Measurements from ENCODE around the gene AQP6.

The AQP6 gene

GRCh38 chr12:49955899-49956662 lies 16.7 kb upstream of the AQP6 start:
- DNase-seq (ENCODE audit: low read depth): no peak

- no peak for DNase-seq (ENCODE audit: low read depth)
Observed at GRCh38 chr12:49956663-49957569, 15.8 kb upstream of the AQP6 start.

- no peak for DNase-seq (ENCODE audit: low read depth)
Observed at GRCh38 chr12:49957570-49957967, 15.2 kb upstream of the AQP6 start.

DNA sequence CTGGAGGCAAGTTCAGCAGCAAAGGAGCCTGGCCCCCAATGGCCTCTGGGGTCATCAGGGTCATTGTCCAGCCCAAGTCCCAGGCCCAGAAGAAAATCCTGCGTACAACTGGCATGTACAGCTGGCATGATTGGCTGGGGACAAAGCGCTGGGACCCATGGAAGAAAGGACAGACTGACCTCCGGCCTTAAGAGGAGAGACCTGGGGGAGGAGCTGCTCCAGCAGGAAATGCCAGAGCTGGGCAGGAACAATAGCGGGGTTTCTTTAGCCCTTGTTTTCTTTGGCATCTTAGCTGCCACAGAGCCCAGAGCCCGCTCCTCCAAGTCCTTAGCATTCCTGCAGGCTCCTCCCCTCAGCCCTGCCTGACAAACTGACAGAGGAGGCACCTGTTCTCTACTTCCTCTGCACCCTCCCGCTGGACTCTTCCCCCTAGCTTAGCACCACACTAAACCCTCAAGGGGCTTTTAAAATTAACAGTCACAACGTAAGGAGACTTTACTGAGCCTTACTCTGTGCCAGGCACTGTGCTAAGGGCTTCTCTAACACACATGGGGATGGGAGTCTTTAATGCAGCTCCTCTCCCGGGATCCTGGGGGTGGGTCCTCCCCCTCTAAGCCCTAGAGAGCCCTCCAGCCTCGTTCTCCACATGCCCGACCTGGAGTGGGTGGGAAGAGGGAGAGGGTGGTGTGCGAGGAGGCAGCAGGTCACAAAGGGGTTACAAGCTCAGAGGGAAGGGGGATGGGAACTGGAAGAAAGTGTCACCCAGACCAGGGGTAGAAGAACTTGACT lies 12.9 kb upstream of the AQP6 start:
- DNase-seq (ENCODE audit: low read depth): peak; percentile 73

- no peak for DNase-seq (ENCODE audit: low read depth)
Observed at GRCh38 chr12:49960474-49961110, 12.2 kb upstream of the AQP6 start.

GRCh38 chr12:49961111-49961922 lies 11.4 kb upstream of the AQP6 start, which contains the start of gene AQP5:
TSS of gene AQP5 (plus strand) at chr12:49961872. CDS start at chr12:49962018, 146 bp downstream.
- DNase-seq (ENCODE audit: low read depth): no peak

DNA sequence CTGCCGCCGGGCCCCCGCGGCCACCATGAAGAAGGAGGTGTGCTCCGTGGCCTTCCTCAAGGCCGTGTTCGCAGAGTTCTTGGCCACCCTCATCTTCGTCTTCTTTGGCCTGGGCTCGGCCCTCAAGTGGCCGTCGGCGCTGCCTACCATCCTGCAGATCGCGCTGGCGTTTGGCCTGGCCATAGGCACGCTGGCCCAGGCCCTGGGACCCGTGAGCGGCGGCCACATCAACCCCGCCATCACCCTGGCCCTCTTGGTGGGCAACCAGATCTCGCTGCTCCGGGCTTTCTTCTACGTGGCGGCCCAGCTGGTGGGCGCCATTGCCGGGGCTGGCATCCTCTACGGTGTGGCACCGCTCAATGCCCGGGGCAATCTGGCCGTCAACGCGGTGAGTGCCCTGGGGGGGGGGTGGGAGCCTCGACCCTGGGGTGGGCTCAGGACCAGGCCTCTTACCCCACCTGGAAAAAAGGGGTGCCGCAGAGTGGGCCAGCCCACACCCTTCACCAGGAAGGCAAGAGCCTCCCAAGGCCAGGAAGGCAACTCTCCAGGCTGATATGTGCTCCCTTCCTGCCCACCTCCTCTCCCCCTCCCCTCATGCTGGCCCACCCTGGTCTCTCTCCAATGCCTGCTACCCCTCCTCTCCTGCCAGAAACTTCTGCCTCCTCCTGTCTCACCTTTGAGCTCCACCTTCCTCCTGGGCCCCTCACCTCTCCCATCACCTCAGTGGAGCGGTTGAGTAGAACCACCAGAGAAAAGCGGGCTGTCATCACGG lies 10.6 kb upstream of the AQP6 start:
- no peak for DNase-seq (ENCODE audit: low read depth)

DNA sequence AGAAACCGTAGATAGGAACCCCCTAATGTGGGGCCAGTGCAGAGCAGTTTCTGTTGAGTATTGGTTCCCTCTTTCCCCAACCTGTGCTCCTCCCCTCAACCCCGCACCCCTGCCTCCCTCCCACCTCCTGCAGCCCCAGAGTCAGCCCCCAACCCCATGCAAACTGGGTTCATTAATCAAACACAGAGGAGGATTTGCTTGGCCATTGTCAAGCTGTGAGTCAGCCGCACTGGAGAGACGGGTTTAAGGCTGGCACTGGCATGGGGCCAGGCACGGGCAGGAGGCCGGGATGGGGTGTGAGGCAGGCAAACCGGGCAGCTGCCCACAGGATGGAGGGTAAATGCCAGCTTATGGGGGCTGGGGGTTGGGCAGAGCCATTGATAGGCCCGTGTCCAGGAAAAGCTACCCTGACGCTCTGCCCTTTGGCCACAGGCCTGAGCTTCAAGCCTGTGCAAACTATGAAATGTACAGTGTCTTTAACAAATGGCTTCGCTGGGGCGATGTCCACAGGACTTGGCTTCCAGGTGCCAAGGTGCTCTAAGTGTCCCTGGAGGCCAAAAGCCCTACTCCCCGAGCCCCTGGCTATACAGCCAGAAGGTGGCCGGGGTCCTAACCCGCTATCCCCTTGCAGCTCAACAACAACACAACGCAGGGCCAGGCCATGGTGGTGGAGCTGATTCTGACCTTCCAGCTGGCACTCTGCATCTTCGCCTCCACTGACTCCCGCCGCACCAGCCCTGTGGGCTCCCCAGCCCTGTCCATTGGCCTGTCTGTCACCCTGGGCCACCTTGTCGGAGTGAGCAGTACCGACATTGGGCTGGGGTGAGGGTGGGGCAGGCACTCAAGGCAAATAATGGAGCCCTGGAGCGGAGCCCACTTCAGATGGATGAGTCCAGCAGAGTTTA lies 9.6 kb upstream of the AQP6 start:
- DNase-seq (ENCODE audit: low read depth): peak; percentile 74

DNA sequence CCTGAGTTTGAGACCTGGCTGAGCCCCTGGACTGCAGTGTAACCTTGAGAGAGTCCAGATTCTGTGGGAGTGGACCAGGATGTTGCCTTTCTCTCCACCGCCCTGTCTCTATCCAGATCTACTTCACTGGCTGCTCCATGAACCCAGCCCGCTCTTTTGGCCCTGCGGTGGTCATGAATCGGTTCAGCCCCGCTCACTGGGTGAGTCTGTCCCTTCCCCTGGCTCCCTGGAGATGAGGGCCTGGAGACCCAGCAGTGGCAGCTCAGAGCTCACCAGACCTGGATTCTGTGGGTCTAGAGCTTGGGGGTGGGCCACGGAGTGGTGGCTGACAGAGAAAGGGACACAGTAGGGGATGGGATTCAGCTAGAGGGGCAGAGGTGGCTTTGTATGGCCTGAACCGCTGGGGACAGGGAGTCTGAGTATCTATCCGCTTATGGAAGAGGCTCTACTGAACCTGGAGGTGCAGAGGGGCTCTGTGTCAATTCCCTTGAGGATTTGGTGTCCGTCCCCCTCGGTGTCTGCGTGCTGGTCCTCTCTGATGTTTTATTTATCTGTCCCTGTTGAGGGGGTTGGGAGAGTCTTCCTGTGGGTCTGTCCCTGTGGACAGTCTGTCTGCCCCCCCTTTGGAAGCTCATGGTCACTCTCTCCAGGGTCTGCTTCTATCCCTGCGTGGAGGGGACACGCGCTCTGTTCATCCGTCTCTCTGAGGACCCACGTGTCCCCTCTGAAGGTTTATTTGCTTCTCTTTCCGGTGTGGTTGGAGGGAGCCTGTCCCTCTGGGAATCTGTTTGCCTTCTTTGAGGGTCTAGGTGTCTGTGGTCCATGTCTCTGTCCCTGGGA lies 8.6 kb upstream of the AQP6 start:
- no peak for DNase-seq (ENCODE audit: low read depth)

DNA sequence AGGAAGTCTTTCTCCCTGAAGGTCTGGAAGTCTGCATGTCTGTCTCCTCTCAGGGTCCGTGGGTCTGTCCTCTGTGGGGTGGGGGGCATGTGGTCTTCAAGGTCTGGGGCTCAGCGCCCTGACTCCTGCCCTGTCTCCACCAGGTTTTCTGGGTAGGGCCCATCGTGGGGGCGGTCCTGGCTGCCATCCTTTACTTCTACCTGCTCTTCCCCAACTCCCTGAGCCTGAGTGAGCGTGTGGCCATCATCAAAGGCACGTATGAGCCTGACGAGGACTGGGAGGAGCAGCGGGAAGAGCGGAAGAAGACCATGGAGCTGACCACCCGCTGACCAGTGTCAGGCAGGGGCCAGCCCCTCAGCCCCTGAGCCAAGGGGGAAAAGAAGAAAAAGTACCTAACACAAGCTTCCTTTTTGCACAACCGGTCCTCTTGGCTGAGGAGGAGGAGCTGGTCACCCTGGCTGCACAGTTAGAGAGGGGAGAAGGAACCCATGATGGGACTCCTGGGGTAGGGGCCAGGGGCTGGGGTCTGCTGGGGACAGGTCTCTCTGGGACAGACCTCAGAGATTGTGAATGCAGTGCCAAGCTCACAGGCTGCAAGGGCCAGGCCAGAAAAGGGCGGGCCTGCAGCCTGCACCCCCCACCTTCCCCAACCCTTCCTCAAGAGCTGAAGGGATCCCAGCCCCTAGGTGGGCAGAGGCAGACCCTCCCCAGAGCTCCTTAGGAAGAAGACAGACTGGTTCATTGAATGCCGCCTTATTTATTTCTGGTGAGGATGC lies 7.7 kb upstream of the AQP6 start:
- no peak for DNase-seq (ENCODE audit: low read depth)

- DNase-seq (ENCODE audit: low read depth): no peak
Observed at GRCh38 chr12:49965836-49966235, 6.9 kb upstream of the AQP6 start.

- no peak for DNase-seq (ENCODE audit: low read depth)
Observed at GRCh38 chr12:49966511-49967041, 6.2 kb upstream of the AQP6 start.

- DNase-seq (ENCODE audit: low read depth): peak; percentile 72
Observed at GRCh38 chr12:49967042-49967776, 5.5 kb upstream of the AQP6 start.

GRCh38 chr12:49967777-49968250 lies 4.9 kb upstream of the AQP6 start:
- DNase-seq (ENCODE audit: low read depth): no peak

DNA sequence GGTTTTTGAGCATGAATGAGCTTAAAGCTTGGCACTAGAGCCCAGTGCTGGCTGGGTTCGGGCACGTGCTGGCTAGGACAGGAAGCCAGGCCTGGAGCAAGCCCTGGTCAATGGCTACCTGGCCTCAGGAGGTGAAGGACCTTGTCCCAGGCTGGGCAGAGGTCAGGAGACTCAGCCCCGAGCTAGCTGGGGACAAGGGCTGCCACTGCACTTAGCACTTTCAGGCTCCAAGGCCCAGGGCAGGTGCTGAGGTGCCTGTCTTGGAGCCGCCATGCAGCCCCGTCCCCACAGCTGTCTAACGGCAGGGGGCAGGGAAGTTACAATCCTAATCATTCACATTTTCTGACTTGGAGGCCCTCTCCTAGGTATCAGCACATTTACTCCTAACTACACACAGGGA lies 4.3 kb upstream of the AQP6 start:
- no peak for DNase-seq (ENCODE audit: low read depth)

DNA sequence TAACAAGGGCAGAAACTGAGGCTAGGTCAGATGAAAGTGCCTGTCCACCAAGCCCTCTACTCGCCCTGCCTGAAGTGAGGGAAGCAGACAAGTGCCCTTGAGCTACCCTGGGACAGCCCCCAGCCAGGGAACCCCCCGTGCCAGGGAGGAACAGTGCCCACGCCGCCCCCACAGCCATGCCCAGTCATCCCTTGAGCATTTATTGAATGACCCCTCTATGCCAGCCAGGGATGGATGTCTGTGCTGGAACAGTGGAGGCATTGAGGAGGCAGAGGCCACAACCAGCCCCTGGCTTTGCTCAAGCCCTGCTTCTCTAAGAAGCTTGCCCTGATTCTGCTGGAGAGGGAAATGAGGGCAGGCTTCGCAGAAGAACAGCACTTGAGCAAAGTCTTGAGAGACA lies 3.7 kb upstream of the AQP6 start:
- no peak for DNase-seq (ENCODE audit: low read depth)

Data from HS-27A (cell line).